ENCODE measurements around the gene CCDC170. TPM values are rescaled to one million over a fixed set of nuclear protein-coding genes. Genes with fewer than 3 reads are reported as not detected.

The CCDC170 gene
- total and polyA plus RNA-seq, 2 of the 8 experiments (the other 6 are each of a cell fraction or from before 2014, with no cell fraction given), result 0.06 to 0.09 TPM

- Histone ChIP-seq H2BK20ac (ENCODE audit: low read length) (no peak overlapping the region), H3K9ac (replicated peaks in 1 of 4; ENCODE audit: extremely low read depth in 1 of 4, low read depth in 3 of 4, low read length in 3 of 4) (no peak overlapping the region), H2AK5ac (ENCODE audit: low read depth, low read length) (no peak overlapping the region), H3K27ac (ENCODE audit: low read depth, low read length) (no peak overlapping the region), H3K4me2 (ENCODE audit: insufficient read depth in 1 of 2, low read depth in 2 of 2, low read length in 2 of 2) (no peak overlapping the region), H2BK15ac (ENCODE audit: low read length) (no peak overlapping the region), H4K91ac (replicated peaks; ENCODE audit: insufficient read length, low read length) (no peak overlapping the region), H4K5ac (ENCODE audit: insufficient read length, low read depth, low read length) (no peak overlapping the region), H3K14ac (ENCODE audit: insufficient read length) (no peak overlapping the region), H2BK12ac (ENCODE audit: low read depth, low read length) (no peak overlapping the region), H3K18ac (ENCODE audit: extremely low read depth, low read length) (no peak overlapping the region), H3K23me2 (ENCODE audit: low read depth, low read length) (no peaks in the 10 kb centered on the region; the same call in 1 of the 2 replicates), H3K4me1 (replicated peaks in 1 of 4; ENCODE audit: control insufficient read depth in 3 of 4, insufficient read depth in 4 of 4, low read length in 3 of 4) (peaks cover 0 to 12% (median 6%) of the 10 kb centered on the region in 4 experiments; a peak in 5 of 7 replicates), H4K8ac (ENCODE audit: extremely low read depth, insufficient read depth, low read length) (no peak overlapping the region), H2BK5ac (ENCODE audit: low read depth, low read length) (no peak overlapping the region), H3K4ac (replicated peaks; ENCODE audit: insufficient read length, low read depth, low read length) (no peak overlapping the region), H3K27me3 (replicated peaks in 1 of 4; ENCODE audit: control insufficient read depth in 3 of 4, extremely low read depth in 1 of 4, insufficient read depth in 3 of 4, low read length in 3 of 4) (no peaks in the 10 kb centered on the region), H3K23ac (ENCODE audit: insufficient read length) (no peak overlapping the region), H3K79me1 (ENCODE audit: low read depth, low read length) (no peaks in the 10 kb centered on the region), H3K36me3 (ENCODE audit: control insufficient read depth in 2 of 4, insufficient read depth in 4 of 4, low read length in 3 of 4) (no peaks in the 10 kb centered on the region), H3K79me2 (ENCODE audit: control insufficient read depth in 1 of 2, insufficient read depth in 2 of 2, low read length in 2 of 2) (no peaks in the 10 kb centered on the region), H2AFZ (ENCODE audit: low read length) (no peak overlapping the region), H2BK120ac (replicated peaks; ENCODE audit: low read depth, low read length) (no peak overlapping the region), H4K20me1 (replicated peaks in 1 of 2; ENCODE audit: control insufficient read depth in 1 of 2, insufficient read depth in 2 of 2, low read length in 2 of 2) (no peaks in the 10 kb centered on the region), H3K4me3 (ENCODE audit: extremely low read depth in 1 of 4, insufficient read depth in 2 of 4, low read depth in 3 of 4, low read length in 4 of 4) (no peak overlapping the region), H3K56ac (replicated peaks; ENCODE audit: insufficient read length, low read depth, low read length) (no peak overlapping the region), H3K9me3 (ENCODE audit: insufficient read depth in 2 of 2, low read depth in 1 of 2, low read length in 1 of 2) (no peaks in the 10 kb centered on the region)
- no peak for DNase-seq (ENCODE audit: low read depth in 1 of 2, low spot score in 2 of 2)
- CTCF ChIA-PET (ENCODE audit: partially characterized antibody), result interaction anchor here (0.5 to 1.8 kb wide), 9 partner anchors 8 to 167 kb away, joined by 3 to 5 read pairs (median 3); no protein-coding TSS in a partner anchor
- POLR2A ChIA-PET (ENCODE audit: partially characterized antibody), result no interaction called here
- 91% methylated on average over 7 of the region's 7 CpGs; no CpG with 5 or more reads in 1 of the 2 experiments for WGBS, 2 experiments (ENCODE audit: extremely low coverage in 1 of 2, insufficient coverage in 1 of 2, insufficient read length in 1 of 2, insufficient replicate concordance in 2 of 2, low coverage in 1 of 2, low lambda C conversion rate in 2 of 2, missing lambda C conversion rate in 1 of 2)
- FAIRE-seq, result no peak
- TF ChIP-seq EZH2 (IDR thresholded peaks at IDR 0.05; ENCODE audit: low read depth, low read length, severe bottlenecking) (no peak), NRF1 (IDR thresholded peaks at IDR 0.05; ENCODE audit: low read depth, low read length) (no peak), ATF3 (IDR thresholded peaks at IDR 0.05; ENCODE audit: insufficient read depth, low read depth, low read length) (no peak), SP4 (IDR thresholded peaks at IDR 0.05; ENCODE audit: low read length) (no peak), KDM5A (IDR thresholded peaks at IDR 0.05; ENCODE audit: low read length) (no peak), TAF1 (IDR thresholded peaks at IDR 0.05; ENCODE audit: low read depth, low read length) (no peak), CEBPB (IDR thresholded peaks at IDR 0.05; ENCODE audit: low read depth, low read length) (no peak), KDM1A (IDR thresholded peaks at IDR 0.05; ENCODE audit: borderline replicate concordance, low read length) (no peak), CHD2 (IDR thresholded peaks at IDR 0.05; ENCODE audit: low read length) (no peak), SIX5 (IDR thresholded peaks at IDR 0.05; ENCODE audit: low read depth, low read length) (no peak), SUZ12 (IDR thresholded peaks at IDR 0.05; ENCODE audit: low read length) (no peak), RBBP5 (IDR thresholded peaks at IDR 0.05; ENCODE audit: borderline replicate concordance, low read depth, low read length) (no peak)
Measured at GRCh38 chr6:151624900-151625536, 131.2 kb downstream of the CCDC170 start.
